Measurements from ENCODE around the gene ALKBH1.

- TF ChIP-seq CTCF (IDR thresholded peaks at IDR 0.05; ENCODE audit: extremely low read depth in 1 of 2, insufficient read depth in 1 of 2, low read depth in 1 of 2, low read length in 2 of 2) (no peak), FOS (IDR thresholded peaks at IDR 0.05; ENCODE audit: borderline replicate concordance, insufficient read depth, low read length) (no peak), POLR2A (IDR thresholded peaks at IDR 0.05; ENCODE audit: low read depth, low read length) (no peak), MYC (IDR thresholded peaks at IDR 0.05; ENCODE audit: low read depth, low read length) (no peak), EZH2 (IDR thresholded peaks at IDR 0.05; ENCODE audit: borderline replicate concordance, low read depth, low read length, severe bottlenecking) (no peak)
- TF ChIP-seq, protein P1, sequence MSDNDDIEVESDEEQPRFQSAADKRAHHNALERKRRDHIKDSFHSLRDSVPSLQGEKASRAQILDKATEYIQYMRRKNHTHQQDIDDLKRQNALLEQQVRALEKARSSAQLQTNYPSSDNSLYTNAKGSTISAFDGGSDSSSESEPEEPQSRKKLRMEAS (IDR thresholded peaks at IDR 0.05; ENCODE audit: insufficient read depth, insufficient read length) = no peak
Measured at GRCh38 chr14:77625360-77625759, 82.5 kb downstream of the ALKBH1 start.

Data from endothelial cell of umbilical vein (primary cell).